Right renal cortex interstitium (tissue), 3 donors: ENCODE data around the gene DNAH11. TPM values are rescaled to one million over a fixed set of nuclear protein-coding genes. Genes with fewer than 3 reads are reported as not detected.

Experiments used
- DNase-seq, 3 donors: peaks; one replicate each; pipeline ENCODE4 v3.0.0-alpha.2; 2013; ENCODE audit warnings: low read depth in 3 of 3, low spot score in 2 of 3
- polyA plus RNA-seq, 3 donors: library from polyadenylated mRNA; unstranded; fragments of 120-200 nt; gene quantifications; one replicate each; pipeline ENCODE4 v1.2.1, GENCODE V29; 2013; ENCODE audit not compliant: insufficient read length in 3 of 3

DNAH11 gene
- polyA plus RNA-seq, 3 donors: 1.6 to 2.2 (median 1.9) TPM

- DNase-seq: no peak
These were observed 404.2 kb downstream of the DNAH11 start for GRCh38 chr7:21947056-21947455.

GRCh38 chr7:21947946-21948345 is 405.1 kb downstream of the DNAH11 start:
- no peak for DNase-seq

DNA sequence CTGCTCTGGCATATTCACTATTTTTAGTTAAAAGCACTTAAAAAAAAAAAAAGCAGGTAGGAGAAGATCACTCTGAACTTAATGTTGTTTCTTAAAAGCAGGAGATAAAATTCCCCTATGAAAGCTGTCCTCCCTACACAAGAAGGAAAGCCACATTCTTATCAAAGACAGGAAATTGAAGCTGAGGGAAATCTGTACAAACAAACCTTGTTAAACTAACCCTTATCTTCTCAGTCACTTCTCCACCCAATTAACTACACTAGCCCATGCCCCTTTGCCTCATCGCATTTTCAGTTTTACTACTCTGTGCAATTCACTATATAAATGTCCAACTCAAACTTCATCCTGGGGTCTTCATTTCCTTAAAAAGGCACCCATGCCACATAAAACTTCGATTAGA is 405.5 kb downstream of the DNAH11 start:
- no peak for DNase-seq

GRCh38 chr7:21948887-21949540 is 406.2 kb downstream of the DNAH11 start:
- DNase-seq: no peak

Other genes with a start within 250 kb of the DNAH11 start
- 10 to 100 TPM; 14.1 to 17.4 (median 16.2) TPM for gene SP4, start 115.0 kb upstream of the DNAH11 start, polyA plus RNA-seq